HEK293 (cell line): ENCODE measurements around the gene TBL1Y.

ENCODE experiments used
- CTCF ChIA-PET: fragments of 350-600 bp; formaldehyde crosslinking; extraction: SDS; loops from one replicate; lab custom pipeline; 2021; ENCODE audit warnings: antibody characterized with exemption; lab: Yijun Ruan, JAX
- POLR2A ChIA-PET: fragments of 300-600 bp; formaldehyde crosslinking; extraction: SDS; loops from one replicate; lab custom pipeline; 2020; ENCODE audit warnings: antibody characterized with exemption, inconsistent platforms; lab: Yijun Ruan, JAX
- H3K27ac ChIP-seq: fragments of 200-500 bp; sonication (Bioruptor generic); 2 replicates; pipeline ENCODE4 v1.5.1; 2014; ENCODE audit warnings: low read depth, low read length, control low read depth, inconsistent platforms; ENCODE audit errors: extremely low read depth
- H3K36me3 ChIP-seq, 2 experiments: fragments of 200-500 bp in 1 of 2; sonication (Bioruptor generic) in 1 of 2; 1 replicate in 1 of 2; 2 replicates in 1 of 2; pipeline ENCODE4 v1.5.1; 2014 to 2017; ENCODE audit warnings: inconsistent platforms in 2 of 2, low read length in 2 of 2; ENCODE audit not compliant: control insufficient read depth in 2 of 2, insufficient read depth in 1 of 2
- H3K4me1 ChIP-seq: fragments of 200-500 bp; sonication (Bioruptor generic); 2 replicates; pipeline ENCODE4 v1.5.1; 2014; ENCODE audit warnings: mild to moderate bottlenecking, low read length, inconsistent platforms; ENCODE audit not compliant: control insufficient read depth, insufficient read depth
- H3K4me3 ChIP-seq: 2 replicates; pipeline ENCODE4 v1.5.1; 2011; ENCODE audit warnings: low read depth, mild to moderate bottlenecking, control low read depth, low read length, moderate library complexity
- H3K9me3 ChIP-seq: fragments of 200-500 bp; sonication (Bioruptor generic); 2 replicates; pipeline ENCODE4 v1.5.1; 2014; ENCODE audit warnings: low read depth, low read length, inconsistent platforms; ENCODE audit not compliant: control insufficient read depth, insufficient read depth
- GLI4 ChIP-seq: fragments of 450-650 bp; formaldehyde crosslinking; IDR thresholded peaks from 2 replicates; pipeline ENCODE4 v1.5.1; 2016; ENCODE audit warnings: missing biosample characterization, missing genetic modification characterization
- OSR2 ChIP-seq: fragments of 450-650 bp; formaldehyde crosslinking; IDR thresholded peaks from 2 replicates; pipeline ENCODE4 v1.5.1; 2016; ENCODE audit warnings: missing biosample characterization, missing genetic modification characterization
- SCRT1 ChIP-seq: fragments of 450-650 bp; formaldehyde crosslinking; IDR thresholded peaks from 2 replicates; pipeline ENCODE4 v1.5.1; 2016; ENCODE audit warnings: missing biosample characterization, missing genetic modification characterization, borderline replicate concordance
- SETDB1 ChIP-seq: IDR thresholded peaks from one replicate; pipeline ENCODE4 v1.6.1; 2017; ENCODE audit warnings: mild to moderate bottlenecking, low read length, moderate library complexity, mixed read lengths; ENCODE audit not compliant: insufficient read length
- YY1 ChIP-seq: fragments of 450-650 bp; formaldehyde crosslinking; IDR thresholded peaks from 2 replicates; pipeline ENCODE4 v1.5.1; 2018; ENCODE audit warnings: missing biosample characterization, missing genetic modification characterization
- ZBTB1 ChIP-seq: fragments of 450-650 bp; formaldehyde crosslinking; IDR thresholded peaks from 2 replicates; pipeline ENCODE4 v1.5.1; 2016; ENCODE audit warnings: missing biosample characterization, missing genetic modification characterization
- ZBTB8A ChIP-seq: fragments of 450-650 bp; formaldehyde crosslinking; IDR thresholded peaks from 2 replicates; pipeline ENCODE4 v1.5.1; 2016; ENCODE audit warnings: missing biosample characterization, missing genetic modification characterization
- ZFP69B ChIP-seq: fragments of 450-650 bp; formaldehyde crosslinking; IDR thresholded peaks from 2 replicates; pipeline ENCODE4 v1.5.1; 2016; ENCODE audit warnings: missing biosample characterization, missing genetic modification characterization
- ZNF155 ChIP-seq: fragments of 450-650 bp; formaldehyde crosslinking; IDR thresholded peaks from 2 replicates; pipeline ENCODE4 v1.5.1; 2016; ENCODE audit warnings: missing biosample characterization, missing genetic modification characterization
- ZNF211 ChIP-seq: fragments of 450-650 bp; formaldehyde crosslinking; IDR thresholded peaks from 2 replicates; pipeline ENCODE4 v1.5.1; 2016; ENCODE audit warnings: low read depth, missing biosample characterization, missing genetic modification characterization
- ZNF239 ChIP-seq: fragments of 450-650 bp; formaldehyde crosslinking; IDR thresholded peaks from 2 replicates; pipeline ENCODE4 v1.5.1; 2016; ENCODE audit warnings: missing biosample characterization, missing genetic modification characterization
- ZNF248 ChIP-seq: fragments of 450-650 bp; formaldehyde crosslinking; IDR thresholded peaks from 2 replicates; pipeline ENCODE4 v1.5.1; 2017; ENCODE audit warnings: missing biosample characterization, missing genetic modification characterization
- ZNF366 ChIP-seq: fragments of 450-650 bp; formaldehyde crosslinking; conservative IDR thresholded peaks from 2 replicates; pipeline ENCODE4 v1.5.1; 2016; ENCODE audit warnings: missing biosample characterization, missing genetic modification characterization
- ZNF37A ChIP-seq: fragments of 450-650 bp; IDR thresholded peaks from 2 replicates; pipeline ENCODE4 v1.5.1; 2018; ENCODE audit warnings: missing biosample characterization, missing genetic modification characterization
- ZNF555 ChIP-seq: fragments of 450-650 bp; formaldehyde crosslinking; conservative IDR thresholded peaks from 2 replicates; pipeline ENCODE4 v1.5.1; 2017; ENCODE audit warnings: missing biosample characterization, mild to moderate bottlenecking, missing genetic modification characterization, inconsistent platforms
- ZNF558 ChIP-seq: fragments of 450-650 bp; formaldehyde crosslinking; IDR thresholded peaks from 2 replicates; pipeline ENCODE4 v1.5.1; 2016; ENCODE audit warnings: missing biosample characterization, missing genetic modification characterization
- ZNF560 ChIP-seq: fragments of 450-650 bp; formaldehyde crosslinking; IDR thresholded peaks from 2 replicates; pipeline ENCODE4 v1.5.1; 2017; ENCODE audit warnings: missing biosample characterization, missing genetic modification characterization, borderline replicate concordance
- ZNF596 ChIP-seq: fragments of 450-650 bp; IDR thresholded peaks from 2 replicates; pipeline ENCODE4 v1.5.0; 2018; ENCODE audit warnings: missing biosample characterization, mild to moderate bottlenecking, missing genetic modification characterization, moderate library complexity
- ZNF623 ChIP-seq: fragments of 450-650 bp; formaldehyde crosslinking; IDR thresholded peaks from 2 replicates; pipeline ENCODE4 v1.5.1; 2016; ENCODE audit warnings: missing biosample characterization, missing genetic modification characterization
- ZNF670 ChIP-seq: fragments of 450-650 bp; formaldehyde crosslinking; IDR thresholded peaks from 2 replicates; pipeline ENCODE4 v1.5.1; 2016; ENCODE audit warnings: missing biosample characterization, missing genetic modification characterization, low read depth
- ZNF76 ChIP-seq: fragments of 450-650 bp; formaldehyde crosslinking; IDR thresholded peaks from 2 replicates; pipeline ENCODE4; 2016; ENCODE audit warnings: low read depth, missing biosample characterization, missing genetic modification characterization, borderline replicate concordance
- ZSCAN16 ChIP-seq: fragments of 450-650 bp; formaldehyde crosslinking; IDR thresholded peaks from 2 replicates; pipeline ENCODE4 v1.5.1; 2016; ENCODE audit warnings: missing biosample characterization, missing genetic modification characterization
- TF ChIP-seq, protein P1 (sequence below): fragments of 450-650 bp; formaldehyde crosslinking; IDR thresholded peaks from 2 replicates; pipeline ENCODE4 v1.5.1; 2017; ENCODE audit warnings: missing biosample characterization, mild to moderate bottlenecking, missing genetic modification characterization, moderate library complexity
- TF ChIP-seq, protein P2 (sequence below): fragments of 450-650 bp; formaldehyde crosslinking; IDR thresholded peaks from 2 replicates; pipeline ENCODE4 v1.5.1; 2016; ENCODE audit warnings: missing biosample characterization, missing genetic modification characterization
- TF ChIP-seq, protein P3 (sequence below): fragments of 450-650 bp; formaldehyde crosslinking; IDR thresholded peaks from 2 replicates; pipeline ENCODE4 v1.5.1; 2016; ENCODE audit warnings: missing biosample characterization, missing genetic modification characterization

Gene TBL1Y

DNA sequence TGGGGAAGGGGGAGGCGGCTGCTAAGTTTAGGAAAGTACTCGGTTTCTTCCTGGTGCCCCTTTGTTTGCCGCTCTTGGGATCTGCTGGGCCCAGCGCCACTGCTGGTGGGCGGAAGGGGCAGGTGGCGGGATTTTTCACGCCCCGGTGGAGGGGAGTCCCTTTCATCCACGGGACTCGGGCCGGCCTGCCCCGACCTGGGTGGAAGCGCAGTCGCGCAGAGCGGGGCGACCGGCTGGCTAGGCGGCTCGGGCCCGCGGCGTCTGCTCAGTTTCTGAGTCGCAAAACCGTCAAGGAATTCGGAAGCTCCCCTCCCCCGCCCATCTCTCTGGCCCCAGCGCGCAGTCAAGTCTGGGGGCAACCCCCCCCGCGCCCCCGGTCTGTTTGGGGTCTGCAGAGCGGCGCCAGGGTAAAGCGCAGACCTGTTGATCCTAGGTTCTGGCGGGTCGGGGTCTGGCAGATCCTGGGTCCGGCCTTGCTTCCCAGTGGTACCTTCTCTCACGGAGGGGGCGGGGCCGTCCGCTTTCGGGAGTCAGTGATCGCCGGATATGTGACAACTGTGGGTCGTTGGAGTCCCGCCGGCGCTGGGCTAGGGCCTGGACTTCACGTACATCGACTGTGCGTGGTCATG is 870 bp downstream of the TBL1Y start, which contains the start of gene AMELY:
Gene AMELY, minus strand, starts transcription at position 500 of the 629 bp plus-strand sequence. CDS start 39,144 bp downstream, outside the sequence.
- H3K9me3 ChIP-seq, result no peaks in the 10 kb centered on the region
- POLR2A ChIA-PET, result no interaction called here
- CTCF ChIA-PET, result no interaction called here
- H3K4me1 ChIP-seq, result no peaks in the 10 kb centered on the region
- H3K36me3 ChIP-seq, result no peaks in the 10 kb centered on the region
- no peak within 1 kb of the TSS for H3K4me3 ChIP-seq
- no peak within 1 kb of the TSS for H3K27ac ChIP-seq
- TF ChIP-seq, protein P1, sequence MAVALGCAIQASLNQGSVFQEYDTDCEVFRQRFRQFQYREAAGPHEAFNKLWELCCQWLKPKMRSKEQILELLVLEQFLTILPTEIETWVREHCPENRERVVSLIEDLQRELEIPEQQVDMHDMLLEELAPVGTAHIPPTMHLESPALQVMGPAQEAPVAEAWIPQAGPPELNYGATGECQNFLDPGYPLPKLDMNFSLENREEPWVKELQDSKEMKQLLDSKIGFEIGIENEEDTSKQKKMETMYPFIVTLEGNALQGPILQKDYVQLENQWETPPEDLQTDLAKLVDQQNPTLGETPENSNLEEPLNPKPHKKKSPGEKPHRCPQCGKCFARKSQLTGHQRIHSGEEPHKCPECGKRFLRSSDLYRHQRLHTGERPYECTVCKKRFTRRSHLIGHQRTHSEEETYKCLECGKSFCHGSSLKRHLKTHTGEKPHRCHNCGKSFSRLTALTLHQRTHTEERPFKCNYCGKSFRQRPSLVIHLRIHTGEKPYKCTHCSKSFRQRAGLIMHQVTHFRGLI (tag by site-specific recombination), result no peak
- TF ChIP-seq, protein P2, sequence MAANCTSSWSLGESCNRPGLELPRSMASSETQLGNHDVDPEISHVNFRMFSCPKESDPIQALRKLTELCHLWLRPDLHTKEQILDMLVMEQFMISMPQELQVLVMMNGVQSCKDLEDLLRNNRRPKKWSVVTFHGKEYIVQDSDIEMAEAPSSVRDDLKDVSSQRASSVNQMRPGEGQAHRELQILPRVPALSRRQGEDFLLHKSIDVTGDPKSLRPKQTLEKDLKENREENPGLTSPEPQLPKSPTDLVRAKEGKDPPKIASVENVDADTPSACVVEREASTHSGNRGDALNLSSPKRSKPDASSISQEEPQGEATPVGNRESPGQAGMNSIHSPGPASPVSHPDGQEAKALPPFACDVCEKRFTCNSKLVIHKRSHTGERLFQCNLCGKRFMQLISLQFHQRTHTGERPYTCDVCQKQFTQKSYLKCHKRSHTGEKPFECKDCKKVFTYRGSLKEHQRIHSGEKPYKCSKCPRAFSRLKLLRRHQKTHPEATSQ, result no peak
- no peak for TF ChIP-seq ZNF560

- TF ChIP-seq ZNF155 (tag by site-specific recombination) (no peak), SETDB1 (no peak), ZNF558 (tag by site-specific recombination) (no peak), YY1 (tag by site-specific recombination) (no peak), ZNF239 (no peak)
- CTCF ChIA-PET, result no interaction called here
- Histone ChIP-seq H3K36me3 (no peaks in the 10 kb centered on the region), H3K27ac (no peak overlapping the region), H3K4me1 (no peaks in the 10 kb centered on the region), H3K9me3 (no peaks in the 10 kb centered on the region), H3K4me3 (no peak overlapping the region)
- POLR2A ChIA-PET, result no interaction called here
Measured at GRCh38 chrY:6913362-6913761, 2.9 kb downstream of the TBL1Y start.

DNA sequence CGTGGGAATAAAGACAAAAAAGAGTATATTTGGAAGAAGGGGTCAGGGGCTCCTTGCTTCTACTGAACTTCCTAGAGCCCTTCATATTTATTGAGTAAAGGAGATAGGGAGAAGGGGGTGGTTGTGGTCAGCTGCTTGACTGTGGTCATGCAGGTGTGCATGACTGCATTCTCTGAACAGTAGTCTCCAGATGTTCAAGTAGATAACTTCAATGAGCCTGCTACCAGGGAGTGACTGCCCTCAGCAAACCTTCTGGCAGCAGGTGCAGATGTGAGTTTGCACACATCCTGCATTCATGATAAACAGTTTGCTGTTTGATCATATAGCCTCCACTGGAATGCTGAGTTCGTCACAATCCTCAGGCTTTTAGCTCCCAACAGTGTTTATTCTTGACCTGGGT is 10.6 kb downstream of the TBL1Y start:
- Histone ChIP-seq H3K27ac (no peak overlapping the region), H3K4me3 (no peak overlapping the region), H3K9me3 (no peaks in the 10 kb centered on the region), H3K36me3 (no peaks in the 10 kb centered on the region), H3K4me1 (no peaks in the 10 kb centered on the region)
- CTCF ChIA-PET, result no interaction called here
- POLR2A ChIA-PET, result no interaction called here
- no peak for TF ChIP-seq ZNF211 (tag by site-specific recombination)
- TF ChIP-seq ZNF623 (tag by site-specific recombination), result no peak
- no peak for TF ChIP-seq SCRT1 (tag by site-specific recombination)
- TF ChIP-seq ZNF248, result no peak

DNA sequence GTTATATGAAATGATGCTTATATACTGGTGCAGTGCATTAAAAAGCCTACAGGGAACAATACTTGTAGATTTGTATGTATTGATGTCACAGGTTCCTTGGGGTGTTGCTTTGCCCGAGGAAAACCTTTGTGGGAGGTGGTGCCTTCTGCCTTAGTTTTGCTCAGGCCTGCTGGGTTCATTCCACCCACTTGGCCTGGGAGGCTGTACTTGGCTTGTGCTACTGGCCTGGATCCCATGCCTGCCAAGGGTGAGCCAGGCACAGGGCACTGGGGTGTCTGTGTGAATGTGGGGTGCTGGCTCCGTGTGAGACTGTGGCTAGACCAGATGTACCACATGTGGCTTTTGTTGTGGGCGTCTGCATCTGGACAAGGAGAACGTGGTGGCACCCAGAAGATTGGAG is 17.8 kb downstream of the TBL1Y start:
- ChIA-PET CTCF (no interaction called here), POLR2A (no interaction called here)
- H3K27ac ChIP-seq, result no peak overlapping the region
- no peak overlapping the region for H3K4me3 ChIP-seq
- H3K4me1 ChIP-seq, result no peaks in the 10 kb centered on the region
- H3K9me3 ChIP-seq, result no peaks in the 10 kb centered on the region
- no peaks in the 10 kb centered on the region for H3K36me3 ChIP-seq
- no peak for TF ChIP-seq ZBTB8A
- no peak for TF ChIP-seq ZNF366
- no peak for TF ChIP-seq ZNF76
- TF ChIP-seq ZNF670 (tag by site-specific recombination), result no peak
- TF ChIP-seq ZNF596, result no peak
- TF ChIP-seq ZBTB1 (tag by site-specific recombination), result no peak
- TF ChIP-seq GLI4, result no peak
- no peak for TF ChIP-seq ZFP69B (tag by site-specific recombination)
- TF ChIP-seq, protein P3, sequence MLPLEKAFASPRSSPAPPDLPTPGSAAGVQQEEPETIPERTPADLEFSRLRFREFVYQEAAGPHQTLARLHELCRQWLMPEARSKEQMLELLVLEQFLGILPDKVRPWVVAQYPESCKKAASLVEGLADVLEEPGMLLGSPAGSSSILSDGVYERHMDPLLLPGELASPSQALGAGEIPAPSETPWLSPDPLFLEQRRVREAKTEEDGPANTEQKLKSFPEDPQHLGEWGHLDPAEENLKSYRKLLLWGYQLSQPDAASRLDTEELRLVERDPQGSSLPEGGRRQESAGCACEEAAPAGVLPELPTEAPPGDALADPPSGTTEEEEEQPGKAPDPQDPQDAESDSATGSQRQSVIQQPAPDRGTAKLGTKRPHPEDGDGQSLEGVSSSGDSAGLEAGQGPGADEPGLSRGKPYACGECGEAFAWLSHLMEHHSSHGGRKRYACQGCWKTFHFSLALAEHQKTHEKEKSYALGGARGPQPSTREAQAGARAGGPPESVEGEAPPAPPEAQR (tag by site-specific recombination), result no peak
- no peak for TF ChIP-seq OSR2 (tag by site-specific recombination)
- TF ChIP-seq ZSCAN16 (tag by site-specific recombination), result no peak
- TF ChIP-seq ZNF555 (tag by site-specific recombination), result no peak
- TF ChIP-seq ZNF37A (tag by site-specific recombination), result no peak
